Measurements from ENCODE around the gene KIF19.
A peak's percentile ranks its signal among the peaks of the same experiment; 100 is the strongest.
"Not testable (repeated sequence)": the region's sequence is repeated elsewhere in the genome, so short reads cannot be mapped to it uniquely, and the experiment has no call there.

Gene KIF19, protein sequence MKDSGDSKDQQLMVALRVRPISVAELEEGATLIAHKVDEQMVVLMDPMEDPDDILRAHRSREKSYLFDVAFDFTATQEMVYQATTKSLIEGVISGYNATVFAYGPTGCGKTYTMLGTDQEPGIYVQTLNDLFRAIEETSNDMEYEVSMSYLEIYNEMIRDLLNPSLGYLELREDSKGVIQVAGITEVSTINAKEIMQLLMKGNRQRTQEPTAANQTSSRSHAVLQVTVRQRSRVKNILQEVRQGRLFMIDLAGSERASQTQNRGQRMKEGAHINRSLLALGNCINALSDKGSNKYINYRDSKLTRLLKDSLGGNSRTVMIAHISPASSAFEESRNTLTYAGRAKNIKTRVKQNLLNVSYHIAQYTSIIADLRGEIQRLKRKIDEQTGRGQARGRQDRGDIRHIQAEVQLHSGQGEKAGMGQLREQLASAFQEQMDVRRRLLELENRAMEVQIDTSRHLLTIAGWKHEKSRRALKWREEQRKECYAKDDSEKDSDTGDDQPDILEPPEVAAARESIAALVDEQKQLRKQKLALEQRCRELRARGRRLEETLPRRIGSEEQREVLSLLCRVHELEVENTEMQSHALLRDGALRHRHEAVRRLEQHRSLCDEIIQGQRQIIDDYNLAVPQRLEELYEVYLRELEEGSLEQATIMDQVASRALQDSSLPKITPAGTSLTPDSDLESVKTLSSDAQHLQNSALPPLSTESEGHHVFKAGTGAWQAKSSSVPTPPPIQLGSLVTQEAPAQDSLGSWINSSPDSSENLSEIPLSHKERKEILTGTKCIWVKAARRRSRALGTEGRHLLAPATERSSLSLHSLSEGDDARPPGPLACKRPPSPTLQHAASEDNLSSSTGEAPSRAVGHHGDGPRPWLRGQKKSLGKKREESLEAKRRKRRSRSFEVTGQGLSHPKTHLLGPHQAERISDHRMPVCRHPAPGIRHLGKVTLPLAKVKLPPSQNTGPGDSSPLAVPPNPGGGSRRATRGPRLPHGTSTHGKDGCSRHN

DNA sequence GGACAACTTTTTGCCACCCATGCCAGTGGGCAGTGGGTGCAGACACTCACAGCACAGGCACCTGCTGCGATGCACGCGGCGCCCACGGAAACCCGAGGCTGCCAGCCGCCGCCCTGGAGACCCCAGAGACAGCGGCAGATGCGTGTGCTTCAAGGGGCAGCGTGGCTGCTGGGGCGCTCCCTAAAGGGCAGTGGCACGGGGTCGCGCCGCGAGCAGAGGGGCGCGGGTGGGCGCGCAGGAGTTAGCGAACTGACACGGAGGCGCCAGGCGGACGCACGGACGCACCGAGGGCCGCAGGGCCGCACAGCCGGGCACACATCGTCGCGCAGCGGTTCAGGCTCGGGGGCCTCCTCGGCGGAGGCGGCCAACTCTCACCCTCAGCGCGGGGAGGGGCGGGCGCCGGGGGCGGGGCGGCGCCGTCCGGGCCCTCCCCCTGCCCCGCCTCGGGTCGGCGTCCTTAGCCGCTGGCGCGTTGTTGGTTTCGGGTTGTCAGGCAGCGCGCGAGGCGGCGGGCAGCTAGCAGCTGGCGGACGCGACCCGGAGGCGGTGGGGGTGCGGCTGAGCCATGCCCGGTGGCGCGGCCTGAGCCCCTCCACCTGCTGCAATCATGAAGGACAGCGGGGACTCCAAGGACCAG lies at the start of gene KIF19:
KIF19 (plus strand) TSS at position 484 of the 637 bp plus-strand sequence; CDS start at position 608, 124 bp downstream.
- TF ChIP-seq CTCF (IDR thresholded peaks at IDR 0.05; ENCODE audit: extremely low read depth, missing control alignments): no peak
- DNase-seq (ENCODE audit: low spot score): peak; percentile 92

- TF ChIP-seq CTCF (IDR thresholded peaks at IDR 0.05; ENCODE audit: extremely low read depth, missing control alignments): no peak
- DNase-seq (ENCODE audit: low spot score): no peak
Measured at GRCh38 chr17:74276541-74277009, 49.5 kb upstream of the KIF19 start.

GRCh38 chr17:74277935-74278334 lies 48.1 kb upstream of the KIF19 start:
- no peak for DNase-seq (ENCODE audit: low spot score)
- no peak for TF ChIP-seq CTCF (IDR thresholded peaks at IDR 0.05; ENCODE audit: extremely low read depth, missing control alignments)

GRCh38 chr17:74279617-74280016 lies 46.4 kb upstream of the KIF19 start:
- DNase-seq (ENCODE audit: low spot score): not testable (repeated sequence)

- TF ChIP-seq CTCF (IDR thresholded peaks at IDR 0.05; ENCODE audit: extremely low read depth, missing control alignments): no peak
- peak; percentile 73 for DNase-seq (ENCODE audit: low spot score)
Measured at GRCh38 chr17:74280093-74280513, 45.9 kb upstream of the KIF19 start.

DNA sequence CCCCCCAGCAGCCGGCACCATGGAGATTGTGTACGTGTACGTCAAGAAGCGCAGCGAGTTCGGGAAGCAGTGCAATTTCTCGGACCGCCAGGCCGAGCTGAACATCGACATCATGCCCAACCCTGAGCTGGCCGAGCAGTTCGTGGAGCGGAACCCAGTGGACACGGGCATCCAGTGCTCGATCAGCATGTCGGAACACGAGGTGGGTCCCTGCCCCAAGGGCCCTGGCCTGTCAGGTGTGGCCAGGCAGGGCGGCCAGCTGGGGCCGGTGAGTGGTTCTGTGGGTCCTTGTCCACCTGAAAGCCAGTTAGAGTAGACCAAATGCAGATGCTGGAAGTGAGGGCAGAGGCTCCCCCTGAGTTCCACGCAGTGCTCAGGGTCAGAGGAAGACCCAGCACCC lies 44.2 kb upstream of the KIF19 start:
- TF ChIP-seq CTCF (IDR thresholded peaks at IDR 0.05; ENCODE audit: extremely low read depth, missing control alignments): no peak
- DNase-seq (ENCODE audit: low spot score): no peak

- not testable (repeated sequence) for DNase-seq (ENCODE audit: low spot score)
Measured at GRCh38 chr17:74282274-74282586, 43.8 kb upstream of the KIF19 start.

Measured in GM20000 (cell line).